H9 (cell line): ENCODE results near the gene RAB7B. TPM values are rescaled to one million over a fixed set of nuclear protein-coding genes. Genes with fewer than 3 reads are reported as not detected.

ENCODE experiments used
- DNase-seq: peaks from one replicate; pipeline ENCODE4 v3.0.0-alpha.2; 2017
- H2AFZ ChIP-seq: one replicate; pipeline ENCODE4 v1.6.1; 2013; ENCODE audit warnings: mild to moderate bottlenecking, low read length, control low read depth, moderate library complexity
- H2AK5ac ChIP-seq: 2 replicates; pipeline ENCODE4 v1.6.1; 2013; ENCODE audit warnings: low read length, control low read depth, mixed read lengths; ENCODE audit not compliant: insufficient read length
- H2BK120ac ChIP-seq: one replicate; pipeline ENCODE4 v1.6.1; 2013; ENCODE audit warnings: low read depth, mild to moderate bottlenecking, low read length, control low read depth, inconsistent platforms; ENCODE audit not compliant: poor library complexity, severe bottlenecking
- H2BK12ac ChIP-seq: 2 replicates; pipeline ENCODE4 v1.6.1; 2013; ENCODE audit warnings: low read length, control low read depth, mixed read lengths, low read depth; ENCODE audit not compliant: insufficient read length
- H2BK15ac ChIP-seq: 2 replicates; pipeline ENCODE4 v1.6.1; 2013; ENCODE audit warnings: low read depth, low read length, control low read depth
- H2BK20ac ChIP-seq: one replicate; pipeline ENCODE4 v1.6.1; 2013; ENCODE audit warnings: low read depth, mild to moderate bottlenecking, low read length, control low read depth, inconsistent platforms; ENCODE audit not compliant: poor library complexity, severe bottlenecking
- H2BK5ac ChIP-seq: 2 replicates; pipeline ENCODE4 v1.6.1; 2013; ENCODE audit warnings: low read length, control low read depth, mixed read lengths; ENCODE audit not compliant: insufficient read length
- H3K14ac ChIP-seq: 2 replicates; pipeline ENCODE4 v1.6.1; 2013; ENCODE audit warnings: low read length, control low read depth; ENCODE audit not compliant: insufficient read depth
- H3K18ac ChIP-seq: 2 replicates; pipeline ENCODE4 v1.6.1; 2013; ENCODE audit warnings: low read depth, mild to moderate bottlenecking, mixed read lengths, low read length, control low read depth; ENCODE audit not compliant: insufficient read length
- H3K23ac ChIP-seq: 2 replicates; pipeline ENCODE4 v1.6.1; 2013; ENCODE audit warnings: low read length, control low read depth, mixed read lengths, low read depth; ENCODE audit not compliant: insufficient read length
- H3K23me2 ChIP-seq: 2 replicates; pipeline ENCODE4 v1.6.1; 2013; ENCODE audit warnings: low read depth, mild to moderate bottlenecking, mixed read lengths, low read length, control low read depth; ENCODE audit not compliant: insufficient read length, poor library complexity, severe bottlenecking
- H3K27ac ChIP-seq: 2 replicates; pipeline ENCODE4 v1.5.1; 2013; ENCODE audit warnings: low read length, control low read depth, mixed read lengths, low read depth; ENCODE audit not compliant: insufficient read length
- H3K27me3 ChIP-seq: 2 replicates; pipeline ENCODE4 v1.6.1; 2013; ENCODE audit warnings: low read length, control low read depth, inconsistent platforms; ENCODE audit not compliant: insufficient read depth
- H3K4ac ChIP-seq: 2 replicates; pipeline ENCODE4 v1.6.1; 2013; ENCODE audit warnings: low read depth, mild to moderate bottlenecking, control low read depth, inconsistent platforms, low read length, moderate library complexity
- H3K4me1 ChIP-seq: 2 replicates; pipeline ENCODE4 v1.6.1; 2013; ENCODE audit warnings: low read length, control low read depth, inconsistent platforms; ENCODE audit not compliant: insufficient read depth
- H3K4me2 ChIP-seq: 2 replicates; pipeline ENCODE4 v1.6.1; 2013; ENCODE audit warnings: low read length, control low read depth, mixed read lengths; ENCODE audit not compliant: insufficient read length, insufficient read depth
- H3K56ac ChIP-seq: 2 replicates; pipeline ENCODE4 v1.6.1; 2013; ENCODE audit warnings: low read depth, mild to moderate bottlenecking, mixed read lengths, low read length, control low read depth; ENCODE audit not compliant: insufficient read length
- H3K79me1 ChIP-seq: 2 replicates; pipeline ENCODE4 v1.6.1; 2013; ENCODE audit warnings: low read depth, mild to moderate bottlenecking, moderate library complexity, low read length, control low read depth, inconsistent platforms; ENCODE audit not compliant: insufficient read depth, poor library complexity, severe bottlenecking
- H3K79me2 ChIP-seq: 2 replicates; pipeline ENCODE4 v1.6.1; 2013; ENCODE audit warnings: low read length, control low read depth, inconsistent platforms; ENCODE audit not compliant: insufficient read depth
- H3K9ac ChIP-seq: 2 replicates; pipeline ENCODE4 v1.6.1; 2013; ENCODE audit warnings: low read length, control low read depth, mixed read lengths; ENCODE audit not compliant: insufficient read length; ENCODE audit errors: extremely low read depth
- H3K9me3 ChIP-seq: one replicate; pipeline ENCODE4 v1.6.1; 2013; ENCODE audit warnings: low read depth, low read length, inconsistent platforms; ENCODE audit not compliant: control insufficient read depth
- H3T11ph ChIP-seq: one replicate; pipeline ENCODE4 v1.6.1; 2013; ENCODE audit warnings: mild to moderate bottlenecking, low read length, control low read depth, inconsistent platforms
- H4K20me1 ChIP-seq: one replicate; pipeline ENCODE4 v1.6.1; 2013; ENCODE audit not compliant: control insufficient read depth, insufficient read length, insufficient read depth
- H4K5ac ChIP-seq: 2 replicates; pipeline ENCODE4 v1.6.1; 2013; ENCODE audit warnings: low read depth, mild to moderate bottlenecking, mixed read lengths, low read length, control low read depth; ENCODE audit not compliant: insufficient read length
- H4K8ac ChIP-seq: replicated peaks from 2 replicates; pipeline ENCODE4 v1.6.1; 2013; ENCODE audit warnings: low read length, control low read depth, mixed read lengths, low read depth; ENCODE audit not compliant: insufficient read length
- H4K91ac ChIP-seq: 2 replicates; pipeline ENCODE4 v1.6.1; 2013; ENCODE audit warnings: low read depth, mild to moderate bottlenecking, moderate library complexity, mixed read lengths, low read length, control low read depth; ENCODE audit not compliant: insufficient read length
- H3K27ac Mint-ChIP-seq, 3 experiments: 2 replicates in 2 of 3; 3 replicates in 1 of 3; pipeline ENCODE4 v1.8.0; 2020 to 2021; ENCODE audit warnings: mixed read lengths in 3 of 3, mild to moderate bottlenecking in 1 of 3, moderate library complexity in 1 of 3
- H3K27me3 Mint-ChIP-seq: 2 replicates; pipeline ENCODE4 v1.8.0; 2021; ENCODE audit warnings: low read depth, mild to moderate bottlenecking, moderate library complexity, mixed read lengths
- H3K36me3 Mint-ChIP-seq, 3 experiments: 2 replicates in 2 of 3; 3 replicates in 1 of 3; pipeline ENCODE4 v1.8.0; 2020 to 2021; ENCODE audit warnings: low read depth in 3 of 3, mixed read lengths in 3 of 3; ENCODE audit not compliant: insufficient read depth in 1 of 3
- H3K4me1 Mint-ChIP-seq, 2 experiments: 2 replicates each; pipeline ENCODE4 v1.8.0; 2020; ENCODE audit warnings: mixed read lengths in 2 of 2
- H3K4me3 Mint-ChIP-seq, 2 experiments: 2 replicates in 1 of 2; 3 replicates in 1 of 2; pipeline ENCODE4 v1.8.0; 2020 to 2021; ENCODE audit warnings: mild to moderate bottlenecking in 2 of 2, mixed read lengths in 2 of 2, moderate library complexity in 1 of 2
- H3K9me3 Mint-ChIP-seq, 2 experiments: 2 replicates in 1 of 2; 3 replicates in 1 of 2; pipeline ENCODE4 v1.8.0; 2020; ENCODE audit warnings: mild to moderate bottlenecking in 2 of 2, mixed read lengths in 2 of 2, moderate library complexity in 1 of 2
- CTCF ChIP-seq: fragments of 200-600 bp; sonication (generic); conservative IDR thresholded peaks from 3 replicates; pipeline ENCODE4 v1.8.0; 2021; ENCODE audit warnings: antibody characterized with exemption, mild to moderate bottlenecking
- WGBS: extraction: QIAGEN DNeasy Blood & Tissue Kit; methylation state at CpG from one replicate; pipeline ENCODE4 v1.1.7; 2013; ENCODE audit warnings: missing lambda C conversion rate, low lambda C conversion rate, mixed read lengths; ENCODE audit not compliant: insufficient read length; ENCODE audit errors: extremely low coverage; 5-methylcytosine and 5-hydroxymethylcytosine counted together
- total RNA-seq: library from RNA; stranded (reverse); gene quantifications from 2 replicates; pipeline ENCODE4 v1.2.1, GENCODE V29; 2021

The RAB7B gene
- total RNA-seq, 1 experiment from 2014 or later, result 0.68 TPM

- Histone ChIP-seq H3K27me3 (no peaks in the 10 kb centered on the region), H3K4me2 (no peak overlapping the region), H3K4me1 (no peaks in the 10 kb centered on the region), H3K56ac (no peak overlapping the region), H3K23ac (no peak overlapping the region), H4K91ac (no peak overlapping the region), H2AFZ (no peak overlapping the region), H4K8ac (no peak overlapping the region), H3K9me3 (no peaks in the 10 kb centered on the region), H2BK15ac (no peak overlapping the region), H3K4ac (no peak overlapping the region), H3K14ac (no peak overlapping the region), H2BK20ac (no peak overlapping the region), H3T11ph (no peak overlapping the region), H3K79me2 (no peaks in the 10 kb centered on the region), H3K23me2 (peaks cover 3% of the 10 kb centered on the region), H3K79me1 (no peaks in the 10 kb centered on the region), H2BK120ac (no peak overlapping the region), H3K9ac (no peak overlapping the region), H3K18ac (no peak overlapping the region), H4K20me1 (peaks cover 2% of the 10 kb centered on the region), H4K5ac (no peak overlapping the region), H2AK5ac (no peak overlapping the region), H3K27ac (no peak overlapping the region), H2BK5ac (no peak overlapping the region), H2BK12ac (no peak overlapping the region)
- peaks cover 0 to 3% of the 10 kb centered on the region in 2 experiments; a peak in 2 of 5 replicates for H3K9me3 Mint-ChIP-seq
- no peak for DNase-seq
- peaks cover 9 to 18% of the 10 kb centered on the region in 2 experiments for H3K4me1 Mint-ChIP-seq
- no peak overlapping the region for H3K27ac Mint-ChIP-seq
- H3K36me3 Mint-ChIP-seq, result no peaks in the 10 kb centered on the region; a peak in 1 of 7 replicates
- WGBS, result no CpG with 5 or more reads among the region's 8 CpGs
- peaks cover 9% of the 10 kb centered on the region for H3K27me3 Mint-ChIP-seq
- TF ChIP-seq CTCF, result no peak
- H3K4me3 Mint-ChIP-seq, result no peak overlapping the region; a peak in 1 of 5 replicates
Observed at GRCh38 chr1:206005778-206006180, 2.6 kb upstream of the RAB7B start.
